ENCODE measurements around the gene CIITA.

CIITA gene

DNA sequence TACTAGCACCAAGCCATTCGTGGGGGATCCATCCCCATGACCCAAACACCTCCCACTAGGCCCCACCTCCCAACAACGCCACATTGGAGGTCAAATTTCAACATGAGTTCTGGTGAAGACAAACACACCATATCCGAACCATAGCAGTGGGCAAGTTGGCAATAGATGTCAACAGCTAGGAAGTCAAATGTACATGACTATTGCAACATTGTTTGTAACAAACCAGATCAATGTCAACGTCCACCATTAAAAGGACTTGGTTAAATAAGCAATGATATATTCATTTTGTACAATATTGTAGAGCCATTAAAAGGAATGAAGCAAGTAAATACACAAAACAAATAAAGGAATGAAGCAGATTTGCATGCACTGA lies 26.5 kb upstream of the CIITA start:
- no peak for DNase-seq

GRCh38 chr16:10851512-10851911 lies 25.5 kb upstream of the CIITA start:
- no peak for DNase-seq

DNA sequence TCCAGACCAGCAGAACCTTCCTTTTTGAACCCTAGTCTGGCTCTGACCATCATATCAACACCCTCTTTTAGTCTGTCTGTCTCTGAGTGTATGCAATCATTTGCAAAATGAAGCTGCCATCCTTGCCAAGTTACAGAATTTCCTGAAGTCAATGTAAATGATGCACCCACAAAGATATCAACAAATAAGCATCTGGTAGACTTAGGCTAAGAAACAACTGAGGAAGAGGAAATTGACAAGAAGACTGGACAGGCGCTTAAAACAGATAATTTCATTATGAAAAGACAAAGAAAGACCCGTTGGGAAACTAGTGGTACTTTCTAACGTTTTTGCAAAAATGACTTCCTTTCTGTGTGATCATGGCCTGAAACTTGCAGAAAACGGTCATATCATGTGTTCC lies 24.7 kb upstream of the CIITA start:
- no peak for DNase-seq

GRCh38 chr16:10852948-10853347 lies 24.1 kb upstream of the CIITA start:
- DNase-seq, result no peak

GRCh38 chr16:10856042-10856441 lies 21.0 kb upstream of the CIITA start:
- DNase-seq, result no peak

DNA sequence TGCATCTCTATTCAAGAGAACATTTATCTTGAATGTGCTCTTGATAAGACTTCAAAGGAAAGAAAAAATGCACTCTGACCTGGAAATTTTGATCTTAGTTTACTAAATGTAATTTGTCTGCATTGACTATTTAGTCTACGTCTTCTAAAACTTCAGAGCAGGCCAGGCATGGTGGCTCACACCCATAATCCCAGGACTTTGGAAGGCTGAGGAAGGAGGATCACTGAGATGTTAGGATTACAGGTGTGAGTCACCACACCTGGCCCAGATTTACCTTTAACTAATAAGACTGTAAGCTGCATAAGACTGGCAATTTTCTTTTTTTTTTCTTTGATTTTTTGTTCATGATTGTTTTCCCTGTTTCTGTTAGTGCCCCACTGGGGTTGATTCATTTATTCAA lies 18.8 kb upstream of the CIITA start:
- DNase-seq, result no peak

DNA sequence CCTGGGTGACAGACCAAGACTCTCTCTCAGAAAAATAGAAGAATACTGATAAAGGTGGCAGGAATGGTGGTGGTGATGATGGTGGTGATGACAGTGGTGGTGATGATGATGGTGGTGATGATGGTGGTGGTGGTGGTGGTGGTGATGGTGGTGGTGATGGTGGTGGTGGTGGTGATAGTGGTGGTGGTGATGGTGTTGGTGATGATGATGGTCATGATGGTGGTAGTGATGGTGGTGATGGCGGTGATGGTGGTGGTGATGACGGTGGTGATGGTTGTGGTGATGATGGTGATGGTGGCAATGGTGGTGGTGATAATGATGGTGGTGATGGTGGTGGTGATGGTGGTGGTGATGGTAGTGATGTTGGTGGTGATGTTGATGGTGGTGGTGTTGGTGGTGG lies 18.0 kb upstream of the CIITA start:
- no peak for DNase-seq

- DNase-seq, result no peak
These were observed 17.3 kb upstream of the CIITA start for GRCh38 chr16:10859658-10860057.

- no peak for DNase-seq
These were observed 14.6 kb upstream of the CIITA start for GRCh38 chr16:10862438-10862837.

GRCh38 chr16:10865991-10866966 lies 10.7 kb upstream of the CIITA start:
- DNase-seq, result no peak

DNA sequence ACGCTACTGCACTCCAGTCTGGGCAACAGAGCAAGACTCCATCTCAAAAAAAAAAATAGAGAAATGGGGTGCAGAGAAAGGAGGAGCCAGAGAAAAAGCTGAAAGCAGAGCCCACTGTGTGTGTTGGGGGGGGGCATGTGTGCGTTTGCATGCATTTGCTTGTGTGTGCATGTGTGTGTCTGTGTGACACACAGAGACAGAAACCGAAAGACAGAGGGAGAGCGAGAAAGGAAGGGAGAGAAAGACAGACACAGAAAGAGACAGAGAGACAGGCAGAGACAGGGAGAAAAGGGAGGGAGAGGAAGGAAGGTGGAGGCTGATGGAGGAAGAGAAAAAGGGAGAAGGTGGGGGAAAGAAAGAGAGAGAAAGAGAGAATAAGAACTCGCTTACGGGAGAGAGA lies 9.8 kb upstream of the CIITA start:
- DNase-seq, result no peak

DNA sequence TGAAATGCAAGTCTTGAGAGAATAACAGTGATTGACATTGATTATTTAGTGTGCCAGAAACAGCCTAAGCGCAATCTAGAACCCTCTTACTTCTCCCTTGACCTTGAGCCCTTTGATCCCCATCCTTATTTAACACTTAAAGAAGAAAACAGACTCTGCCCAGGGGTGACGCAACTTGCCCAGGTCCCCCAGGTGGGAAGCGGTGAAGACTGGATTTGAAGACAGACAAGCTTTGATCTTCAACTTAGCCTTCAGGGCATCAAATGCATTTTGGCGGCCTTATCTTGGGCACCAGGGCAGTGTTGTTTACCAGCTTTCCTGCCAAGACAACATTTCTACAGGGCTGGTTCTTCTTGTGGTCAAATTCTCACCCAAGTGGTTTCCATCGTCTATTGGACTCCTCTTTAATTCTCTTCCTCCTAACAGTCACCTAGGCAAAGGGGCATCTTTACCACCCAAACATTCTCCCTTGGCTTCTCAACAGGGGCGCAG lies 8.9 kb upstream of the CIITA start:
- no peak for DNase-seq

- DNase-seq, result no peak
These were observed 8.2 kb upstream of the CIITA start for GRCh38 chr16:10868596-10869469.

GRCh38 chr16:10870137-10870776 lies 6.7 kb upstream of the CIITA start:
- DNase-seq, result no peak

GRCh38 chr16:10870808-10871156 lies 6.2 kb upstream of the CIITA start:
- no peak for DNase-seq

- peak; percentile 16 to 23 for DNase-seq
These were observed 5.6 kb upstream of the CIITA start for GRCh38 chr16:10871157-10871991.

- DNase-seq, result no peak
These were observed 687 bp upstream of the CIITA start for GRCh38 chr16:10876315-10876714.

- DNase-seq, result no peak
These were observed 507 bp downstream of the CIITA start for GRCh38 chr16:10877472-10877946.

DNA sequence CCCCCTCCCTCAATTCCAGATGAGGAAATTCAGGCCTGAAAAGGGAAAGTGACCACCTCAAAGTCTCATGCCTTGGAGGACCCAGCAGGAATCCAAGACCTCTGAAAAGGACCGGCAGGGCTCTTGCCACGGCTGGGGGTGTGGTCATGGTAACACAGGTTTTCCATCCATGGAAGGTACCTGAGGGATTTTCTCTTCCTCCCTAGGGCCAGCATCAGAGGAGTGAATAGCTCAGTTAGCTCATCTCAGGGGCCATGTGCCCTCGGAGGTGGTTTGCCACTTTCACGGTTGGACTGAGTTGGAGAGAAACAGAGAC lies 1.3 kb downstream of the CIITA start:
- no peak for DNase-seq

DNA sequence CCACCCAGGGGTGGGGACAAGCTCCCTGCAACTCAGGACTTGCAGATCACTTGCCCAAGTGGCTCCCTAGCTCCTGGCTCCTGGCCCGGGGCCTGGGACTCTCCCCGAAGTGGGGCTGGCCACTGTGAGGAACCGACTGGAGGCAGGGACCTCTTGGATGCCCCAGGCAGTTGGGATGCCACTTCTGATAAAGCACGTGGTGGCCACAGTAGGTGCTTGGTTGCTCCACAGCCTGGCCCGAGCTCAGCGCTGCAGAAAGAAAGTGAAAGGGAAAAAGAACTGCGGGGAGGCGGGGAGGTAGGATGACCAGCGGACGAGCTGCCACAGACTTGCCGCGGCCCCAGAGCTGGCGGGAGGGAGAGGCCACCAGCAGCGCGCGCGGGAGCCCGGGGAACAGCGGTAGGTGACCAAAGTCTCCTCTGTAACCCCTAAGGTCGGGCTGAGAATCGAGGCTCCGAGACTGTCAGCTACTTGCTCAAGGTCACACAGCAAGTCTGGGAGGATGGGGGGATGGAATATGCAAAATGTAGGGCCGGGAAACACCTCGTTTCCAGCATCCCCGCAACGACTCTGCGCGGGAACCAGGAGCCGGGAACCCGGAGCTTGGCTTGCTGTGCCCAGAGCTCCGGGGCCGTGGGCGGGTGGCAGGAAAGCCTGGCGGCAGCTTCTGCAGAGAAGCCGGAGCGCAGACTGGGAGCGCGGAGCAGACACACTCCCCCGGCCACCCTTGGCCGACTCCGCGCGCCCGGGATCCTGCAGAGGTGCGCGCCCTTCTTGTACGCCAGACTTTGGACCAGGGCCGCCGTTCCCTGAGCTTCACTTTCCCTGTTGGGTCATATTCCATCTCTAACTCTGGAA lies 1.9 kb downstream of the CIITA start:
- DNase-seq, result no peak
